ENCODE measurements around the gene TLE5. TPM values are rescaled to one million over a fixed set of nuclear protein-coding genes. Genes with fewer than 3 reads are reported as not detected.

Gene TLE5
- total and polyA plus RNA-seq, 9 of the 15 experiments (the other 6 are each of a cell fraction or from before 2014, with no cell fraction given) = 2.0 to 347 (median 235) TPM

- no peak overlapping the region for H3K4me2 ChIP-seq (ENCODE audit: insufficient read depth, low read length)
- no peaks in the 10 kb centered on the region for H3K27me3 ChIP-seq (ENCODE audit: control insufficient read depth in 2 of 2, insufficient read depth in 2 of 2, low read length in 2 of 2)
- 82% methylated on average over 11 of the region's 31 CpGs for WGBS (ENCODE audit: insufficient coverage, low coverage, missing lambda C conversion rate)
- FAIRE-seq = no peak
- 0 out of 4 replicates have a peak overlapping the region, but pooled peaks of 1 of the 2 experiments have one; percentile 23 for H3K9ac ChIP-seq (ENCODE audit: insufficient read depth in 1 of 2, low read depth in 2 of 2, low read length in 2 of 2)
- peaks cover 34% of the 10 kb centered on the region for H3K79me2 ChIP-seq (ENCODE audit: control insufficient read depth, insufficient read depth, low read length)
- intact Hi-C loops (cut with micrococcal nuclease) = no loop called here
- no peak overlapping the region for H3K4me3 ChIP-seq
- H2AFZ ChIP-seq (ENCODE audit: low read depth, low read length) = no peak overlapping the region
- H3K4me1 ChIP-seq (replicated peaks in 1 of 2; ENCODE audit: control insufficient read depth in 2 of 2, insufficient read depth in 2 of 2, low read length in 2 of 2) = peaks cover 26 to 58% of the 10 kb centered on the region in 2 experiments
- ATAC-seq = no peak; the same call in 2 of the 3 replicates
- CTCF ChIA-PET (ENCODE audit: low intra/inter-chr PET ratio) = no interaction called here
- POLR2A ChIA-PET = interaction anchor here (1.4 kb wide), 1 partner anchor 20 kb away, joined by 5 read pairs; no protein-coding TSS in a partner anchor
- no peak overlapping the region for H3K27ac ChIP-seq (ENCODE audit: extremely low read depth, low read depth, low read length)
- H3K9me3 ChIP-seq (replicated peaks; ENCODE audit: control insufficient read depth, insufficient read depth, low read depth, low read length) = no peaks in the 10 kb centered on the region
- peak in 2 of 4 experiments; percentile 57 to 62 for DNase-seq (ENCODE audit: extremely low read depth in 1 of 4, low spot score in 3 of 4)
- in situ Hi-C loops (cut with MboI) = no loop called here
- H3K36me3 ChIP-seq (ENCODE audit: control insufficient read depth, insufficient read depth, low read length) = peaks cover 77% of the 10 kb centered on the region
- H4K20me1 ChIP-seq (replicated peaks; ENCODE audit: control insufficient read depth, insufficient read depth, low read length) = 0 out of 2 replicates have a peak, but pooled peaks cover 3% of the 10 kb centered on the region
- H3K9me1 ChIP-seq (ENCODE audit: control insufficient read depth, insufficient read depth, low read length) = no peaks in the 10 kb centered on the region
- no TSS peak for BruUV-seq (replicated peaks)
- TF ChIP-seq HMGN3 (IDR thresholded peaks at IDR 0.05; ENCODE audit: borderline replicate concordance, extremely low read depth, insufficient read length, low read depth, low read length) (no peak), MCM2 (IDR thresholded peaks at IDR 0.05; ENCODE audit: low read depth) (no peak), ZNF184 (CRISPR knock-in tag; IDR thresholded peaks at IDR 0.05) (no peak), HEY1 (CRISPR knock-in tag; IDR thresholded peaks at IDR 0.05; ENCODE audit: borderline replicate concordance) (no peak), SFPQ (IDR thresholded peaks at IDR 0.05; ENCODE audit: low read depth, low read length) (no peak), RBFOX2 (IDR thresholded peaks at IDR 0.05; ENCODE audit: low read depth, low read length) (peak; percentile 51), NR1H2 (CRISPR knock-in tag; IDR thresholded peaks at IDR 0.05) (no peak), NFIC (IDR thresholded peaks at IDR 0.05) (peak; percentile 50; the same call in 1 of the 2 replicates), STAT5B (CRISPR knock-in tag; IDR thresholded peaks at IDR 0.05) (no peak), ARID3A (IDR thresholded peaks at IDR 0.05; ENCODE audit: borderline replicate concordance, low read depth, low read length) (no peak), ZNF592 (IDR thresholded peaks at IDR 0.05) (no peak), ZNF253 (CRISPR knock-in tag; conservative IDR thresholded peaks at IDR 0.05) (no peak)
Observed at GRCh38 chr19:3055741-3056416, 6.4 kb downstream of the TLE5 start.

Data from K562 (cell line).